GM19351 (cell line): ENCODE measurements around the gene CNTN4.

Source experiments
- ATAC-seq: cut with Tn5 transposase; IDR thresholded peaks from one replicate; pipeline ENCODE4 v1.9.1; 2021; ENCODE audit warnings: mild to moderate bottlenecking, moderate library complexity; ENCODE audit not compliant: unreplicated experiment

CNTN4 gene

GRCh38 chr3:2578560-2578959, 479.9 kb downstream of the CNTN4 start:
- no peak for ATAC-seq

GRCh38 chr3:2579206-2579605, 480.5 kb downstream of the CNTN4 start:
- ATAC-seq: no peak

GRCh38 chr3:2583046-2583445, 484.4 kb downstream of the CNTN4 start:
- ATAC-seq: no peak

- no peak for ATAC-seq
These were observed 490.8 kb downstream of the CNTN4 start for GRCh38 chr3:2589336-2589969.

- no peak for ATAC-seq
These were observed 496.8 kb downstream of the CNTN4 start for GRCh38 chr3:2595486-2595885.

- ATAC-seq: no peak
These were observed 498.9 kb downstream of the CNTN4 start for GRCh38 chr3:2597615-2598014.

- no peak for ATAC-seq
These were observed 500.8 kb downstream of the CNTN4 start for GRCh38 chr3:2599471-2599870.

GRCh38 chr3:2603692-2604289, 505.1 kb downstream of the CNTN4 start:
- ATAC-seq: no peak

- ATAC-seq: no peak
These were observed 515.9 kb downstream of the CNTN4 start for GRCh38 chr3:2614578-2614977.

- no peak for ATAC-seq
These were observed 516.4 kb downstream of the CNTN4 start for GRCh38 chr3:2615080-2615479.

- no peak for ATAC-seq
These were observed 524.8 kb downstream of the CNTN4 start for GRCh38 chr3:2623436-2623835.

GRCh38 chr3:2628117-2628516, 529.5 kb downstream of the CNTN4 start:
- ATAC-seq: no peak

GRCh38 chr3:2635511-2635910, 536.8 kb downstream of the CNTN4 start:
- ATAC-seq: no peak

GRCh38 chr3:2643606-2644005, 544.9 kb downstream of the CNTN4 start:
- no peak for ATAC-seq

- no peak for ATAC-seq
These were observed 546.3 kb downstream of the CNTN4 start for GRCh38 chr3:2645001-2645400.

- ATAC-seq: no peak
These were observed 552.1 kb downstream of the CNTN4 start for GRCh38 chr3:2650746-2651145.

- no peak for ATAC-seq
These were observed 553.7 kb downstream of the CNTN4 start for GRCh38 chr3:2652386-2652785.

GRCh38 chr3:2653706-2654105, 555.0 kb downstream of the CNTN4 start:
- ATAC-seq: no peak

- ATAC-seq: no peak
These were observed 556.6 kb downstream of the CNTN4 start for GRCh38 chr3:2655229-2655701.

GRCh38 chr3:2656806-2657777, 558.4 kb downstream of the CNTN4 start:
- ATAC-seq: no peak

- ATAC-seq: no peak
These were observed 559.3 kb downstream of the CNTN4 start for GRCh38 chr3:2657971-2658370.

- ATAC-seq: no peak
These were observed 561.2 kb downstream of the CNTN4 start for GRCh38 chr3:2659896-2660295.
